AG09309 (cell line): ENCODE results near the gene MAN1A2.

Experiments
- DNase-seq: peaks from one replicate; pipeline ENCODE4 v3.0.0-alpha.2; 2010; ENCODE audit warnings: low read depth
- H3K4me3 ChIP-seq: 2 replicates; pipeline ENCODE4 v1.5.1; 2011; ENCODE audit warnings: mild to moderate bottlenecking, low read depth, low read length, moderate library complexity; ENCODE audit not compliant: control insufficient read depth
- CTCF ChIP-seq: IDR thresholded peaks from 2 replicates; pipeline ENCODE4 v1.5.1; 2011; ENCODE audit warnings: mild to moderate bottlenecking, low read depth, low read length, inconsistent platforms; ENCODE audit not compliant: insufficient read depth, control insufficient read depth; ENCODE audit errors: missing control alignments

MAN1A2 gene

DNA sequence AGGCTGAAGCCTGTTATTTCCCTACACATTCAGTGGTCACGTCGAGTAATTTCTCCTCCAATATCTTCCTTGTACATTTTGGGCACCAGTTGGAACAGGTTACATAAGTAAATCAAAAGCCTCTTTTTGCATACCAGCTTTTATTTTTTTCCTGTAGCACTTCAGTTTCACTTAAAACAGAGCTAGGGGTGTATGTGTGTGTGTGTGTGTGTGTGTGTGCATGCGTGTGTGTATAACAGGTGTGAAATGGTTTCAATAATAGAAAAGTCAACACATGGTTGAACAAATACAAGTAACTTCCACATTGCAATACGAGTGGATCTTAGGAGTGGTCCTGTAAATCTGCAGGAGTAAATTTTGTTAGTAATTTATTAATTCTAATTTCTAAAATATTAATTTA, 3.0 kb upstream of the MAN1A2 start:
- H3K4me3 ChIP-seq = no peak overlapping the region
- TF ChIP-seq CTCF = no peak
- DNase-seq = no peak

DNA sequence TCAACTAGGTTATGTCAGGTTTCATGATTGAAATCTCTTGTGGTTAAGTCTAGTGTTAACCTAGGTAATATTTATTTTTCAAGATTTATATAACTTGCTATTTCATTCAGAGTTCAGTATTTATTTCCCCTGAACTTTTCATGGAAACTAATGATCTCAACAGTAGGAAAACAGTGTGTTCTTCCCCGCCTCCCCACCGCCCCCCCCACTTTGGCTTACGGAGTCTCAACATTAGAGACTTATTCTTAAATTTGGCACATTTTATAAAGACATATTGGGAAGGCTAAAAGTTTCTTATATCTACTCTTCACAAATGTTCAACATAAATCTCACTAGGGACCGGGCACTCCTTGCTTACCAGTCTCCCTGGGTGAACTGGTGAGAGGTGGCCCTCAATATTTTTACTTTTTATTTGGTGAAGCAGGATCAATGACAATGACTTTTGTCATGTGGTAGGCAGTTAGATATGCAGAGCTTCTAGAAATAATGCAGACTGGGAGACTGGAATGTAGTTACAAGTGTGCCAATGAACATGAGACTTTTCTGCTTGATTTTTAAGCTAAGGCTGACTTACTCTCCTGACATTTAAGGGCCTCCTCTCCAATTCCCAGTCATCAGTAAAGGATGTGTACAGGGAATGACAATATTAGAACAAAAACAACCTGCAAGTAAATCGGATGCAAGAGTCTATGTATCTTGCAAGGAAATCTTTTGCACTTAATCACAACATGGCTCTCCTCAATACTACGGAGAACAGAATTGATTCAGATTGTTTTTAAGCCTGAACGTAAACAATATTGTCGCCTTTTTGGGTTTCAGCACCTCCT, 1.7 kb upstream of the MAN1A2 start:
- peak overlapping the region; percentile 79 for H3K4me3 ChIP-seq
- no peak for DNase-seq
- no peak for TF ChIP-seq CTCF

DNA sequence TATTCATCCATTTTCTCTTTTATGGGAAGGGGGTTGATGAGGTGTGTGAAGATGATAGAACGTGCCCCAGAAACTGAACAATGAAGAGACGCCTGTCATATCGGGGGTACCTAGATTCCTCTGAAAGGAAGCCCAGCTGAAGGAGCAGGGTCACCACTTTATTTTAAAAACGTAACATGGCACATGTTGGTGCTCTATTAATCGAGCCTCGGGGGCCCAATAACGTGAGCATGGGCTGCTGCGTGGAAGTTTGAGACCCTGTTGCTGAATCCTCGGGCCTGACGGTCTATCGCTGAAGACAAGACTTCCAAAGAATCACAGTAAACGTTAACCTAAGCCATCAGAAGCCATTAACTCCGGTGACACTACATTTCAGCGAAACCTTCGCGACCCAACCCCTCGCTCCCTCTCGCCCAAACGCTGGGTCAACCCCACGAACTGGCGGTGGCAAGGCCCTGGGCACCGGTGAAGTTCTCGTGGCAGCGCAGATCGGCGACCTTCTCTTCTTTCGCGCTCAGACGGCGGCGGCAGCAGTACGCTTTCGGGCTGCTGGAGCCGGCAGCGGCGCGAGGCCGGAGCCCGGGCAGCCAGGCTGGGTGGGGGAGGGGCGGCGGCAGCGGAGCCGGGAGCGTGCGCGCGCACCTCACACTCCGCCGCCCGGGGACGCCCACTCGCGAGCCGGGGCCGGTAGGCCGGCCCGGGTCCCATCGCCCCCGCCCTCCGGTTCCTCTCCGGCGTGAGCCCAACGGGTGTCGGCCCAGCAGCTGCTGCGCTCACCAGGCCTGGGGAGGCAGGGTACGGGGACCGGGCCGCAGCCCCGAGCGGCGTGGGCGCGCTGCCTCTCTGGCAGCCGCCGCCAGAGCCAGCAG, 838 bp upstream of the MAN1A2 start:
- peak overlapping the region; percentile 79 for H3K4me3 ChIP-seq
- no peak for TF ChIP-seq CTCF
- no peak for DNase-seq

DNA sequence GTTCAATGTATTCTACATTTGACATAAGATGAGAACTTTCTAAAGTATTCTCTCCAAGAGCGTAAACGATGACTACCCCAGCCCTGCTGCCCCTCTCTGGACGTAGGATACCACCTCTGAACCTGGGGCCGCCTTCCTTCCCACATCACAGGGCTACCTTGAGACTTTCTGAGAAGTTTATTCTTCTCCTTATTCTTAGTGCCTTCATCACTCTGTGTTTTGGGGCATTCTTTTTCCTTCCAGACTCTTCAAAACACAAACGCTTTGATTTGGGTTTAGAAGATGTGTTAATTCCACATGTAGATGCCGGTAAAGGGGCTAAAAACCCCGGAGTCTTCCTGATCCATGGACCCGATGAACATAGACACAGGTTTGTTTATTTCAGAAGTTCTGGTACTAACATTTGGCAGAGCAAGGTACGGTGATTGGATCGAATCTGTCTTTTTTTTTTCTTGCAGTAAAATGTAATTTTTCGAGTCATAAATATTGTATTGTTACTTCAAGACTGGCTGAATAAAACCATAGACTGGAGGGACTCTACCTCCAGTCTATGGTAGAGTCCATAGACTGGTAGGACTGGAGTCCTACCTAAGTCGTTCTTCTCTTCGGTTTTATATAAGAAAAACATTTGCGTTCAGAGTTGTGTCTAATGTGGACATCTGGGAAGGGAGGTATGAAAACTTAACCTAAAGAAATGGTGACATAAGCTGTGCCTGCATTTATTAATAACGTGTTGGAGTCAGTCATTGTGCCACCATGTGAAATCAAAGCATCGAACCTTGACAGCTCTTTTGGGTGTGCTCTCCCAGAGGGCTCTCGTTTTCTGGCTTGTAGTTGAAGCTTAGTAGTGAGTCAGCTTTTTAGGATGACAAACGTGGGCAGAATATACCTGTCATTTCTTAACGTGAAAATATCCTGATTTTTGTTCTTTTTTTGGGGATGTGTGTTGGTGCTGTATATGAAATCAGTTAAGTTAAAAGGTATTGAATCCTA, 1.2 kb downstream of the MAN1A2 start:
- no peak for TF ChIP-seq CTCF
- peak overlapping the region; percentile 79 for H3K4me3 ChIP-seq
- DNase-seq = no peak

- H3K4me3 ChIP-seq = peak overlapping the region; percentile 1; the same call in 1 of the 2 replicates
- no peak for DNase-seq
- TF ChIP-seq CTCF = no peak
Observed at GRCh38 chr1:117370071-117370470, 2.8 kb downstream of the MAN1A2 start.

- H3K4me3 ChIP-seq = no peak overlapping the region; the same call in 1 of the 2 replicates
- TF ChIP-seq CTCF = no peak
- no peak for DNase-seq
Observed at GRCh38 chr1:117370509-117370908, 3.3 kb downstream of the MAN1A2 start.
